Ascending aorta (tissue), 2 donors: ENCODE data around the gene TTLL11. TPM values are rescaled to one million over a fixed set of nuclear protein-coding genes. Genes with fewer than 3 reads are reported as not detected.

Source experiments
- DNase-seq, 2 donors: peaks; one replicate each; pipeline ENCODE4 v3.0.0-alpha.2; 2019; ENCODE audit warnings: low spot score in 2 of 2
- H3K27ac ChIP-seq, 2 donors: fragments of 200-600 bp; sonication (generic); one replicate each; pipeline ENCODE4 v1.5.1; 2016 to 2017; ENCODE audit warnings: mild to moderate bottlenecking in 1 of 2
- H3K27me3 ChIP-seq: fragments of 200-600 bp; sonication (generic); one replicate; pipeline ENCODE4 v1.5.1; 2017
- H3K36me3 ChIP-seq, 2 donors: fragments of 200-600 bp; sonication (generic); one replicate each; pipeline ENCODE4 v1.5.1; 2016
- H3K4me1 ChIP-seq, 2 donors: fragments of 200-600 bp; sonication (generic); one replicate each; pipeline ENCODE4 v1.5.1; 2016 to 2017; ENCODE audit warnings: mild to moderate bottlenecking in 1 of 2
- H3K4me3 ChIP-seq, 2 donors: fragments of 200-600 bp; sonication (generic); one replicate each; pipeline ENCODE4 v1.5.1; 2016 to 2017; ENCODE audit warnings: mild to moderate bottlenecking in 1 of 2
- H3K9me3 ChIP-seq, 2 donors: fragments of 200-600 bp; sonication (generic); one replicate each; pipeline ENCODE4 v1.5.1; 2016
- intact Hi-C: fragments of 100-400 bp; cut with DNase I; formaldehyde crosslinking; loops from one replicate; pipeline ENCODE4 v1.15.1; 2023
- total RNA-seq: library from RNA; depleted of rRNA; stranded (reverse); fragments of >200 nt; gene quantifications from one replicate; pipeline ENCODE4 v1.1.0, GENCODE V29; 2016
- TF ChIP-seq, protein P1 (sequence below), 3 experiments: fragments of 200-600 bp in 2 of 3; fragments of 450-650 bp in 1 of 3; sonication (generic) in 2 of 3; IDR thresholded peaks; one replicate each; pipeline ENCODE4 v1.5.1; 2016 to 2019; ENCODE audit warnings: antibody characterized with exemption in 3 of 3, mild to moderate bottlenecking in 1 of 3, moderate library complexity in 1 of 3

TTLL11 gene
- total RNA-seq, 1 donor from 2014 or later, result 18.5 TPM

DNA sequence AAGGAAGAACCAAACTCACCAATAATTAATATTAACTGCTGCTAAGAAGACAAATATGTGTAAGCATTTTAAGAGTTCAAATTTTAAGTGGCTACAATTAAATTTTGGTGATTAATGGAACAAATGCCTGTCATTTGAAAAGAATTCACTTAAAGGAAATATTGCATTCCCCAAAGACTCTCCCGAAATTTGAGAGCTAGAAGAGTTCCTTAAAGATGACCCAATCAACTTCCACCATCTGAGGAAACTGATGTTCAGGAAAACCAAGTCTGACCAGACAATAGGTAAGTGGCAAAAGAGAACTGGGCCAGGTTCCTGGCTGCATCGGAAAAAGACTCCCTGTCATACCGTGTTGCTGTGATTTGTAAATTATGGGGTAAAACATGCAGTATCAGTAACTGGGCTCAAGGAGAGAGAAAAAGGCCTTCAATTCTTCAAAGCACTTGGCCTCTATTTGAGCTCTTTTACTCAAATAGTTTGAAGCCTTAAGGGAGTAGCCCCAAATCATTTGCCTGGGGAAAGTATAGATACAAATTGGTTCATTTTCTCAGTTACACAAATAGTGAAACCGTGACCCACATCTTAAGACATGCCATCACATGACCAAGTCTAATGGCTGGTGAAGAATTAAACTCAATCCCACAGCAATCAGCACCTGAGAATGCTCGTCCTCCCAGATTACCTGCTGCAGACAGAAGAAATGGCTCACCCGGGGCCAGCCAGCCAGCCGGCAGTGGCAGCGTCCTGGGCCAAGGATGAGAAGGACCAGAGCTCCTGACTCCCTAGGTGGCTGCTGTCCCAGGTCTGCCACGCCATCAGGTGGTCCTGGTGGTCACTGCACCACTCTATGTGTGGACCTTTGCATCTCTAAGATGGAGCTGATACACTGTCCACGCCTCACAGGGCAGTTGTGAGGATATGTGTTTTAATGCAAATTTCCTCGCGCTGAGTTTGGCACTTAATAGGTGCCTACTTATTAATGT, 162.9 kb downstream of the TTLL11 start:
- TF ChIP-seq, protein P1, sequence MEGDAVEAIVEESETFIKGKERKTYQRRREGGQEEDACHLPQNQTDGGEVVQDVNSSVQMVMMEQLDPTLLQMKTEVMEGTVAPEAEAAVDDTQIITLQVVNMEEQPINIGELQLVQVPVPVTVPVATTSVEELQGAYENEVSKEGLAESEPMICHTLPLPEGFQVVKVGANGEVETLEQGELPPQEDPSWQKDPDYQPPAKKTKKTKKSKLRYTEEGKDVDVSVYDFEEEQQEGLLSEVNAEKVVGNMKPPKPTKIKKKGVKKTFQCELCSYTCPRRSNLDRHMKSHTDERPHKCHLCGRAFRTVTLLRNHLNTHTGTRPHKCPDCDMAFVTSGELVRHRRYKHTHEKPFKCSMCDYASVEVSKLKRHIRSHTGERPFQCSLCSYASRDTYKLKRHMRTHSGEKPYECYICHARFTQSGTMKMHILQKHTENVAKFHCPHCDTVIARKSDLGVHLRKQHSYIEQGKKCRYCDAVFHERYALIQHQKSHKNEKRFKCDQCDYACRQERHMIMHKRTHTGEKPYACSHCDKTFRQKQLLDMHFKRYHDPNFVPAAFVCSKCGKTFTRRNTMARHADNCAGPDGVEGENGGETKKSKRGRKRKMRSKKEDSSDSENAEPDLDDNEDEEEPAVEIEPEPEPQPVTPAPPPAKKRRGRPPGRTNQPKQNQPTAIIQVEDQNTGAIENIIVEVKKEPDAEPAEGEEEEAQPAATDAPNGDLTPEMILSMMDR (IDR thresholded peaks at IDR 0.05), result peak in 1 of 3 experiments; percentile 7
- no peaks in the 10 kb centered on the region for H3K36me3 ChIP-seq
- intact Hi-C loops, result no loop called here

DNA sequence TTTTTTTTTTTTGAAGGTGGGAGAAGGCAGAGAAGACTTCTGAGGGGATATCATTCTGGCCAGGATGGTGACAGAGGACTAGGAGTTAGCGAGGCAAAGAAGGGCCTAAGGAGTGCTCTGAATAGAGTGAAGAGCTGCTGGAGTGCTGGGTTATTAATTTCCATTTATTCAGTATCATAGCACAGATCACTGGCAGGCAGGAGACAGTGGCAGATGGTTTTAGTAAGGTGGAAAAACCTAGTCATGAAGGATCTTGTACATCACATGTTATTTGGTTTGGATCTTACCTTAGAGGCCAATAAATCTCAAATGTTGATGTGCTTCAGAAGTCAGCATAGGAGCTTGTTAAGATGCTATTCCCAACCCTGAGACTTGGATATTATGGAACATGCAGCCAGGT, 165.5 kb downstream of the TTLL11 start:
- Histone ChIP-seq H3K36me3 (no peaks in the 10 kb centered on the region), H3K4me3 (no peak overlapping the region), H3K27ac (no peak overlapping the region), H3K4me1 (peaks cover 0 to 3% of the 10 kb centered on the region in 2 donors), H3K9me3 (no peaks in the 10 kb centered on the region), H3K27me3 (no peaks in the 10 kb centered on the region)
- TF ChIP-seq, protein P1 (IDR thresholded peaks at IDR 0.05), result no peak
- intact Hi-C loops, result no loop called here
- no peak for DNase-seq

More for the DNA sequence above, 162.9 kb downstream of the TTLL11 start:
- Histone ChIP-seq H3K9me3 (no peaks in the 10 kb centered on the region), H3K4me3 (no peak overlapping the region), H3K27ac (no peak overlapping the region), H3K27me3 (no peaks in the 10 kb centered on the region), H3K4me1 (peaks cover 0 to 3% of the 10 kb centered on the region in 2 donors)
- no peak for DNase-seq

DNA sequence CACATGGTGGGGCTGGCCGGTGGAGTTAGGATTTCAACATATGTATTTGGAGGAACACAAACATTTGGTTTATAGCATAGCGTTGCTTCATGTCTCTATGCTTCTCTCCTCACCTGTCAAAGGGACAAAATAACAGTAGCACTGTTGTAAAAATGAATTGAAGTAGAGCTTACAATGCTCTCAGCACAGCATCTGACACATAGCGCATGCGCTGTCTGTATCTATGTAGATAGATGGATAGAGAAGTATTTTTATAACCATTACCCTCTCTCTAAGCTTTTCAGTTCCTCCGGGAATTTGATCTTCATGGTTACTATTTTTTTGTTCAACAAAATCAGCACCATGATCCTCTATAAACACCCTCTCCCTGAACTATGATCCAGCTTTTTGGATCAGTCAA, 166.0 kb downstream of the TTLL11 start:
- Histone ChIP-seq H3K4me1 (peaks cover 0 to 3% of the 10 kb centered on the region in 2 donors), H3K36me3 (no peaks in the 10 kb centered on the region), H3K4me3 (no peak overlapping the region), H3K27ac (no peak overlapping the region), H3K27me3 (no peaks in the 10 kb centered on the region), H3K9me3 (no peaks in the 10 kb centered on the region)
- DNase-seq, result no peak
- TF ChIP-seq, protein P1 (IDR thresholded peaks at IDR 0.05), result no peak
- intact Hi-C loops, result no loop called here

DNA sequence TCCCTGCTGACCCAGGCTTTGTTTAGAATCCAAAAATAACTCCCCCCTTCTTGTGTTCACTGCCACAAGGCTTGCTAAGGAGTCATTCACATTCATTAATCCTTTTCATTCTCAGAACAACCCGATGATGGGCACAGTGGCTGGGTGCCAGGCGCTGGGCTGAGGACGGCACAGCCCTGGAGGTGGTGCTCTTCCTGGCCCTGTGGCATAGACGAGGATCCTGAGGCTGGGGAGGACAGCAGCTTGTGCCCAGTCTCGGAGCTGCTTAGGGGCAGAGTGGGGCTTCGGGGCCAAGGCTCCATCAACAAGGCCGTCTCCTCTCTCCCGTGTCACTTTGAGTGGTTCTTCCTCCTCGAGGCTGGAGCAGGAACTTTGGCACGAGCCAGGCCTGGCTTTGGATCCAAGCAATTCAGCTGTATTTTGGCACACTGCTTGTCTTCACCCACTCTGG, 166.7 kb downstream of the TTLL11 start:
- H3K4me3 ChIP-seq, result no peak overlapping the region

DNA sequence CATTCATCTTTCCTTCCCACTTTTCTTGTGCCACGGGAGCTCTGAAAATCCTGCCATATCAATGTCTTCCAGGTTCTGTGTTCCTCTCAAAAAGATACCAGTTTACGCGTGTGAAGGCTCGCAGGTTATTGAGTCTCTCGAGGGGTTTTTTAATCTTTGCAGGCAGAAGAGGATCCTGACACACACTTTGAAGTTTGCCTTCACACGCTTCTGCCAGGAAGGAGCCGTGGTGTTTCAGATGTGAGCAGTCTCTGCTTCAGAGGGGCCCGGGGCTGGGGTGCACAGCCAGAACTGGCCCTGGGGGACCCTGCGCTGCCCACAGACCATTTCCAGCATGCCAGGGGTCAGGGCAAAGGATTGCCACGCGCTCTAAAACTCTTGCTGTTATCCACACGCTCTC, 167.2 kb downstream of the TTLL11 start:
- Histone ChIP-seq H3K4me3 (no peak overlapping the region), H3K9me3 (no peaks in the 10 kb centered on the region), H3K4me1 (peaks cover 0 to 3% of the 10 kb centered on the region in 2 donors), H3K27ac (no peak overlapping the region), H3K27me3 (no peaks in the 10 kb centered on the region), H3K36me3 (no peaks in the 10 kb centered on the region)
- TF ChIP-seq, protein P1 (IDR thresholded peaks at IDR 0.05), result no peak
- intact Hi-C loops, result no loop called here
- DNase-seq, result no peak

More for the DNA sequence above, 166.7 kb downstream of the TTLL11 start:
- TF ChIP-seq, protein P1 (IDR thresholded peaks at IDR 0.05), result no peak
- no peak overlapping the region for H3K27ac ChIP-seq
- H3K27me3 ChIP-seq, result no peaks in the 10 kb centered on the region
- no peak for DNase-seq
- intact Hi-C loops, result no loop called here
- H3K36me3 ChIP-seq, result no peaks in the 10 kb centered on the region
- peaks cover 0 to 3% of the 10 kb centered on the region in 2 donors for H3K4me1 ChIP-seq
- H3K9me3 ChIP-seq, result no peaks in the 10 kb centered on the region
